Body of pancreas (tissue), 4 donors: Measurements from ENCODE around the gene PHF21B. TPM values are rescaled to one million over a fixed set of nuclear protein-coding genes. Genes with fewer than 3 reads are reported as not detected.

Experiments used
- ATAC-seq: fragments of 150-250 bp; one replicate; pipeline ENCODE4 v1.9.1; 2016
- DNase-seq, 4 donors: peaks; one replicate each; pipeline ENCODE4 v3.0.0-alpha.2; 2019
- H3K27ac ChIP-seq, 4 donors: fragments of 200-600 bp; sonication (generic); 1 replicate in 3 of 4; 2 replicates in 1 of 4; pipeline versions ENCODE4 v1.5.1 to v1.6.1; 2016 to 2019; ENCODE audit warnings: mild to moderate bottlenecking in 1 of 4, mixed read lengths in 1 of 4, moderate library complexity in 1 of 4
- H3K27me3 ChIP-seq, 2 donors: fragments of 200-600 bp; sonication (generic); one replicate each; pipeline ENCODE4 v1.6.0; 2016; ENCODE audit warnings: mild to moderate bottlenecking in 1 of 2
- H3K36me3 ChIP-seq, 2 donors: fragments of 200-600 bp; sonication (generic); replicated peaks in 1 of 2; 2 replicates each; pipeline ENCODE4 v1.5.1; 2016; ENCODE audit warnings: low read depth in 2 of 2; ENCODE audit not compliant: insufficient read depth in 1 of 2
- H3K4me1 ChIP-seq: fragments of 200-600 bp; sonication (generic); one replicate; pipeline ENCODE4 v1.6.0; 2016
- H3K4me3 ChIP-seq, 2 donors: fragments of 200-600 bp; sonication (generic); 1 replicate in 1 of 2; 2 replicates in 1 of 2; pipeline ENCODE4 v1.5.1; 2016 to 2019
- H3K9me3 ChIP-seq, 3 donors: fragments of 200-600 bp; sonication (generic); 1 replicate in 2 of 3; 2 replicates in 1 of 3; pipeline ENCODE4 v1.5.1; 2016
- POLR2A ChIP-seq, 3 donors: fragments of 450-650 bp; IDR thresholded peaks; one replicate each; pipeline ENCODE4 v1.6.1; 2016; ENCODE audit warnings: antibody characterized with exemption in 3 of 3, mild to moderate bottlenecking in 2 of 3
- WGBS, 2 donors: methylation state at CpG; one replicate each; pipeline ENCODE4 v1.1.5; 2017; 5-methylcytosine and 5-hydroxymethylcytosine counted together
- intact Hi-C: fragments of 100-400 bp; cut with DNase I; formaldehyde crosslinking; loops from one replicate; pipeline ENCODE4 v1.15.1; 2023
- total RNA-seq, 2 donors: library from RNA; depleted of rRNA; stranded (reverse); fragments of >200 nt; gene quantifications; one replicate each; pipeline ENCODE4 v1.1.0, GENCODE V29; 2016
- TF ChIP-seq, protein P1 (sequence below), 7 experiments: fragments of 450-650 bp in 4 of 7; fragments of 200-600 bp in 3 of 7; sonication (generic) in 3 of 7; IDR thresholded peaks; one replicate each; pipeline ENCODE4 v1.5.1; 2016 to 2019; ENCODE audit warnings: antibody characterized with exemption in 7 of 7

The PHF21B gene
- total RNA-seq, 2 donors from 2014 or later = under 0.01 TPM; not detected in 1

DNA sequence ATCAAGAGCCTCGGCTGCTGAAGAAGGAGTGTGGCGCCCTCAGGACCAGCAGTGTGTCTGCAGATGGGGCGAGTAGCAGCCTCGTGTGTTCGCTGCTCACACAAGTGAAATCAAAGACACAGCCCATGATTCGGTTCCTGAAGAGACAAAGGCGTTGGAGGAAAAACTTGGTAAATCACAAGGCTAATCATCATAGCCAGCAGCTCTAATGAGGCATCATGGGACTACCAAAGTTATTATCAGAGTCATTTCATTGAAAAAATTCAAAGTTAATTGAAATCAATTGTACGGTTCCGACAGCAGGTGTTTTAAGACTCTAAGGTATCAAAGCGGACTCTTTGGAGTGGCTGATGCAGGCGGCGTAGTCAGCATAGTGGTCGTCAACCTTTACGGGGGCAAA is 9.5 kb downstream of the PHF21B start:
- DNase-seq (no peak), ATAC-seq (no peak)
- WGBS, 2 donors = 71 to 72% methylated on average over 13 to 14 of the region's 14 CpGs
- Histone ChIP-seq H3K4me3 (no peak overlapping the region), H3K4me1 (no peaks in the 10 kb centered on the region), H3K36me3 (no peaks in the 10 kb centered on the region), H3K27me3 (no peaks in the 10 kb centered on the region), H3K9me3 (no peaks in the 10 kb centered on the region), H3K27ac (no peak overlapping the region)
- intact Hi-C loops = no loop called here
- TF ChIP-seq, protein P1, sequence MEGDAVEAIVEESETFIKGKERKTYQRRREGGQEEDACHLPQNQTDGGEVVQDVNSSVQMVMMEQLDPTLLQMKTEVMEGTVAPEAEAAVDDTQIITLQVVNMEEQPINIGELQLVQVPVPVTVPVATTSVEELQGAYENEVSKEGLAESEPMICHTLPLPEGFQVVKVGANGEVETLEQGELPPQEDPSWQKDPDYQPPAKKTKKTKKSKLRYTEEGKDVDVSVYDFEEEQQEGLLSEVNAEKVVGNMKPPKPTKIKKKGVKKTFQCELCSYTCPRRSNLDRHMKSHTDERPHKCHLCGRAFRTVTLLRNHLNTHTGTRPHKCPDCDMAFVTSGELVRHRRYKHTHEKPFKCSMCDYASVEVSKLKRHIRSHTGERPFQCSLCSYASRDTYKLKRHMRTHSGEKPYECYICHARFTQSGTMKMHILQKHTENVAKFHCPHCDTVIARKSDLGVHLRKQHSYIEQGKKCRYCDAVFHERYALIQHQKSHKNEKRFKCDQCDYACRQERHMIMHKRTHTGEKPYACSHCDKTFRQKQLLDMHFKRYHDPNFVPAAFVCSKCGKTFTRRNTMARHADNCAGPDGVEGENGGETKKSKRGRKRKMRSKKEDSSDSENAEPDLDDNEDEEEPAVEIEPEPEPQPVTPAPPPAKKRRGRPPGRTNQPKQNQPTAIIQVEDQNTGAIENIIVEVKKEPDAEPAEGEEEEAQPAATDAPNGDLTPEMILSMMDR (IDR thresholded peaks at IDR 0.05) = no peak
- TF ChIP-seq POLR2A (IDR thresholded peaks at IDR 0.05) = no peak

DNA sequence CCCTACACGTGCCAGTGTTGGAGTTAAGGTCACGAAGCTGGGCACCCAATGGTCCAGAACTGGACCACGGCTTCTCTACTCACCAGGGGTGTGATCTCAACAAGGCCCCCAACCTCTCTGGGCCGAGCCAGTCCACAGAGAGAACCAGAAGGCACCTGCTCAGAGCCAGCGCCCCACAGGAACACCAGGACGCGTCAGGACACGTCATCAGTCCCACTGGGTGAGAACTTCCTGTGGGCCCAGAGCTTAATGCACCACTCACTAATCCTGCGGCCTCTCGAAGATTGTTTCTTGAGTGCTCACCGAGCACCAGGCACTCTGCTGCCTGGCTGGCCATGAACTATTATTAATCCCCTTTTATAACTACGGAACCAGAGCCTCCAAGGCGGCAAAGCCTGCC is 10.1 kb downstream of the PHF21B start:
- TF ChIP-seq, protein P1 (IDR thresholded peaks at IDR 0.05) = no peak

DNA sequence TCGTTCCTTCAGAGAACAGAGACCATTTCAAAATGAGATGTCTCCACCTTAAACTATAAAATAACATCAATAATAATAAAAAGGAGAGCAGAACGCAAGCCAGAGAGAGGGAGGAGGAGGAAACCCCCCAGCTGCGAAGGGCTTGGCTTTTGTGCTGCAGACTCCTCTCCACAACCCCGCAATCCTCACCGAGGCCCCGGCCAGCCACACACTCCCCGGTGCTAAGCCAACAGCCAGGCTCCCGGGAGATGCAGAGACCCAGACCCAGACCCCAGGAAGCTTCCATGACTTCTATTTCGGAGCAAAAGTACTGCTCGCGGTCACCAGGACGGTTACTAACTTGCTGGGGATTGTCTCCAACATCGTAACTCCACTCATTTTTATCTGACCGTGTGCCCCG is 10.6 kb downstream of the PHF21B start:
- Histone ChIP-seq H3K27ac (no peak overlapping the region), H3K27me3 (no peaks in the 10 kb centered on the region), H3K9me3 (no peaks in the 10 kb centered on the region), H3K4me3 (no peak overlapping the region), H3K4me1 (no peaks in the 10 kb centered on the region), H3K36me3 (no peaks in the 10 kb centered on the region)
- ATAC-seq (no peak), DNase-seq (no peak)
- 66 to 78% methylated on average over 12 to 15 of the region's 15 CpGs for WGBS, 2 donors
- intact Hi-C loops = no loop called here
- TF ChIP-seq, protein P1 (IDR thresholded peaks at IDR 0.05) = no peak
- TF ChIP-seq POLR2A (IDR thresholded peaks at IDR 0.05) = no peak

More for the DNA sequence above, 10.1 kb downstream of the PHF21B start:
- H3K27ac ChIP-seq = no peak overlapping the region
- DNase-seq (no peak), ATAC-seq (no peak)
- H3K4me1 ChIP-seq = no peaks in the 10 kb centered on the region
- no peaks in the 10 kb centered on the region for H3K36me3 ChIP-seq
- H3K4me3 ChIP-seq = no peak overlapping the region
- 69 to 77% methylated on average over 13 of the region's 13 CpGs for WGBS, 2 donors
- no peaks in the 10 kb centered on the region for H3K9me3 ChIP-seq
- H3K27me3 ChIP-seq = no peaks in the 10 kb centered on the region
- intact Hi-C loops = no loop called here

DNA sequence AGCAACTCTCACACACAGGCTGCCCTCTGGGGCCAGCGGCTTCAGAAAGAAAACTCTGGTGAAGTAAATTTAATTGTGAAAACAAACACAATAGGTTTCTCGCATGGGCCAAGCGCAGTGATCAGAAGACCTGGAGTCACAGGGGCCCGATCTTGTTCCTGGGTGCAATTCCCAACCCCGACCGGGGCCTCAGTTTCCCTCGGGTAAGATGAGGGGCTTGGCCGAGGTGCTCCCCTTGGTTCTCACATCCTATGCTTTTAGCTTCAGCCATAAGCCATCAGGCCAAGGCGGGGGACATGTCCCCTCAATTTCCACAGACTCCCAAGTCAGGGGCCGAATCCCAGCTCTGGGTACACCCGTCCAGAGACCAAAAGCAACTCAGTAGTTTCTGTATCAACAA is 11.5 kb downstream of the PHF21B start:
- intact Hi-C loops = no loop called here
- H3K27ac ChIP-seq = no peak overlapping the region
- H3K4me3 ChIP-seq = no peak overlapping the region
- ATAC-seq (no peak), DNase-seq (no peak)
- no peaks in the 10 kb centered on the region for H3K36me3 ChIP-seq
- no peaks in the 10 kb centered on the region for H3K4me1 ChIP-seq
- TF ChIP-seq, protein P1 (IDR thresholded peaks at IDR 0.05) = no peak
- TF ChIP-seq POLR2A (IDR thresholded peaks at IDR 0.05) = no peak
- 66 to 68% methylated on average over 9 to 11 of the region's 11 CpGs for WGBS, 2 donors
- H3K27me3 ChIP-seq = no peaks in the 10 kb centered on the region
- H3K9me3 ChIP-seq = no peaks in the 10 kb centered on the region

DNA sequence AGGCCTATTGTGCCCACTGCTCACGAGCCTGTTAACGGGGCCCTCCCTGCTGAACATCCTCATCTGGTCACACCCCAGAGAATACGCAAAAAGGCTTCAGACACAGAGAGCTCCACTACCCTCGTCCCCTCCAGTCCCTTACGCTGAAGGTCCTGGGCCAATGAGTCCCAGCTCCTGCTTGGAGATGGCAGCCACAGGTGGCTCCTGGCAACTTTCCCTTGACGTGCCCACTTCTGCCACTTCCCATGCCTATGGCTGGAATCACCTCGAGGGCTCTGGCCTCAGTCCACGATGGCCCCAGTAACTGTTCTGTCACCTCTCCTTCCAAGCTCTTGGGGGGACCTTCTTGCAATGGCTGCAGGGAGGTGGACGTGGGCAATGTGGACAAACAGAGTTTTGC is 12.7 kb downstream of the PHF21B start:
- intact Hi-C loops = no loop called here
- no peak for DNase-seq
- Histone ChIP-seq H3K36me3 (no peaks in the 10 kb centered on the region), H3K9me3 (no peaks in the 10 kb centered on the region), H3K27ac (no peak overlapping the region), H3K27me3 (no peaks in the 10 kb centered on the region), H3K4me1 (no peaks in the 10 kb centered on the region), H3K4me3 (no peak overlapping the region)
- no peak for ATAC-seq
- TF ChIP-seq, protein P1 (IDR thresholded peaks at IDR 0.05) = no peak
- no peak for TF ChIP-seq POLR2A (IDR thresholded peaks at IDR 0.05)
- WGBS, 2 donors = 59 to 61% methylated on average over 9 of the region's 9 CpGs
